Sigmoid colon (tissue), 7 donors: ENCODE results near the gene HTR1D. TPM values are rescaled to one million over a fixed set of nuclear protein-coding genes. Genes with fewer than 3 reads are reported as not detected.

Source experiments
- DNase-seq: peaks from one replicate; pipeline ENCODE4 v3.0.0-alpha.2; 2019
- H3K27ac ChIP-seq, 4 donors: fragments of 200-600 bp; sonication (generic); one replicate each; pipeline ENCODE4 v1.5.1; 2016 to 2019; ENCODE audit warnings: mild to moderate bottlenecking in 1 of 4
- H3K27me3 ChIP-seq, 3 donors: fragments of 200-600 bp; sonication (generic); one replicate each; pipeline ENCODE4 v1.5.1; 2019; ENCODE audit warnings: mild to moderate bottlenecking in 1 of 3
- H3K36me3 ChIP-seq, 4 donors: fragments of 200-600 bp; sonication (generic); one replicate each; pipeline ENCODE4 v1.5.1; 2016 to 2019
- H3K4me1 ChIP-seq, 4 donors: fragments of 200-600 bp; sonication (generic); one replicate each; pipeline ENCODE4 v1.5.1; 2017 to 2019
- H3K4me3 ChIP-seq, 4 donors: fragments of 200-600 bp; sonication (generic); one replicate each; pipeline ENCODE4 v1.5.1; 2017 to 2019; ENCODE audit warnings: mild to moderate bottlenecking in 2 of 4, moderate library complexity in 1 of 4
- H3K9me3 ChIP-seq, 4 donors: fragments of 200-600 bp in 3 of 4; sonication (generic) in 3 of 4; one replicate each; pipeline versions ENCODE4 v1.5.1 to v1.6.1; 2013 to 2019
- CTCF ChIP-seq, 4 experiments: fragments of 450-650 bp in 3 of 4; fragments of 200-600 bp in 1 of 4; IDR thresholded peaks; one replicate each; pipeline ENCODE4 v1.5.1; 2016 to 2019; ENCODE audit warnings: antibody characterized with exemption in 4 of 4, mild to moderate bottlenecking in 3 of 4, moderate library complexity in 2 of 4
- EP300 ChIP-seq, 4 donors: sonication (generic); formaldehyde crosslinking; IDR thresholded peaks; one replicate each; pipeline ENCODE4 v1.6.1; 2017; ENCODE audit warnings: antibody characterized with exemption in 4 of 4
- POLR2A ChIP-seq, 2 donors: fragments of 450-650 bp; IDR thresholded peaks; one replicate each; pipeline ENCODE4 v1.6.1; 2016; ENCODE audit warnings: antibody characterized with exemption in 2 of 2, mild to moderate bottlenecking in 2 of 2, moderate library complexity in 2 of 2
- POLR2AphosphoS5 ChIP-seq, 4 donors: sonication (generic); formaldehyde crosslinking; IDR thresholded peaks; one replicate each; pipeline ENCODE4 v1.6.1; 2017; ENCODE audit warnings: antibody characterized with exemption in 4 of 4
- WGBS, 2 donors: extraction: QIAGEN DNeasy Blood & Tissue Kit; methylation state at CpG; one replicate each; pipeline ENCODE4 v1.1.7; 2013; 5-methylcytosine and 5-hydroxymethylcytosine counted together
- intact Hi-C: fragments of 100-400 bp; cut with DNase I; formaldehyde crosslinking; loops from one replicate; pipeline ENCODE4 v1.15.1; 2023
- polyA plus RNA-seq, 3 donors: library from polyadenylated mRNA; stranded (reverse); fragments of 200-250 nt; gene quantifications; one replicate each; pipeline ENCODE4 v1.2.3, GENCODE V29; 2013
- total RNA-seq, 4 donors: library from RNA; depleted of rRNA; stranded (reverse); fragments of >200 nt; gene quantifications; one replicate each; pipeline ENCODE4 v1.1.0, GENCODE V29; 2016
- donor health status: healthy with polysubstance abuse.
- donor health status: Bipolar disorder and iron deficiency.
- donor health status: healthy.

The HTR1D gene
- total and polyA plus RNA-seq, 7 donors, result 0.13 to 0.46 TPM; not detected in 5

DNA sequence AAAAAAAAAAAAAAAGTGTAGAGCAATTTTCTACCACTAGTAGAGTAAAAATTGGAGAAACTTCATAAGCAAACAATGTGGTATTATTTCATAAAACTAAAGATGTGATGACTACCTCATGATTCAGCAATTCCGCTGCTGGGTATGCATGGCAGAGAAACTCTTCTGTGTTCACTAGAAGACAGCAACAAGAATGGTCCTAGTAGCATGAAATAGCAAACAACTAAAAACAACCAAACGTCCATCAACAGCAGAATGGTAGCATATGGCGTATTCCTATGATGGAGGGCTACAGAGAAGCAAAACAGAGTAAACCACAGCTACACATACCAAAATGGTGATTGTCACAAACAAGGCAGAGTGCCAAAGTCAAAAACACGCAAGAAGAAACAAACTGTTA, 18.9 kb downstream of the HTR1D start:
- no peak for TF ChIP-seq EP300 (IDR thresholded peaks at IDR 0.05)
- TF ChIP-seq POLR2AphosphoS5 (IDR thresholded peaks at IDR 0.05), result no peak
- no peak for TF ChIP-seq POLR2A (IDR thresholded peaks at IDR 0.05)
- TF ChIP-seq CTCF (IDR thresholded peaks at IDR 0.05), result no peak
- 80 to 82% methylated on average over 4 of the region's 4 CpGs for WGBS, 2 donors
- no peak for DNase-seq
- no peaks in the 10 kb centered on the region for H3K4me1 ChIP-seq
- H3K36me3 ChIP-seq, result no peaks in the 10 kb centered on the region
- intact Hi-C loops, result no loop called here
- H3K27me3 ChIP-seq, result no peaks in the 10 kb centered on the region
- no peak overlapping the region for H3K4me3 ChIP-seq
- H3K27ac ChIP-seq, result no peak overlapping the region
- no peaks in the 10 kb centered on the region for H3K9me3 ChIP-seq

DNA sequence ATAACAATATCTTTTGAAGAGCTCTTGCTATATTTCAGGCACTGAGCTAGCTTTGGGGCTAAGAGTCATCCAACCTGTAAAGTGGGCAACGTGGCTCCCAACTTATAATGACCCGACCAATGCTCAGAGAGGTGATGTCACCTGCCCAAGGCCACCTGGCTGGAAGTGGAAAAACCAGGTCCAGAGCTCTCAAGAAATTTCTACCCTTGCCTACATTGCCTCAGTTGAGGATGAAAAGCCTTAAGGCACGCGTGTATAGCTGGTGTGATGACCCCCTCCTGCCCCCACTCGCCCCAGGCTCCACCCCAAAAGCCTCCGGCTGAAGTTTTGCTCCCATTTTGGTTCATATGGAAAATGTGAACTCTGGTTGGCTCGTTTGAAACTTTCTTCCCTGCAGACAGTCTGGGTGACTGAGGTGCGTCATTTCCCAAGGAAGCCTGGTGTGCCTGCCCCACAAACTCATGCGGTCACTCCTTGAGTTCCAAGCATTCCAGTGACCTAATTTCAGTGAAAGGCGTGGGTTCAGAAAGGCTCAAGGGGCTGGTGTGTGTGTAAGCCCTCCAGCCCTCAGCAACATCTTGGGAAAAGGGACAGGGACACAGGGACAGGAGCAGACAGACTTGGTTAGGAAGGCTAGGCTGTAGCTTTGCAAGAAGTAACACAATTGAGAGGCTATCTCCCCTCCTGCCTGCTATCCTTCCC, 20.5 kb downstream of the HTR1D start:
- DNase-seq, result no peak
- intact Hi-C loops, result no loop called here
- Histone ChIP-seq H3K4me3 (no peak overlapping the region), H3K27me3 (no peaks in the 10 kb centered on the region), H3K9me3 (no peaks in the 10 kb centered on the region), H3K4me1 (no peaks in the 10 kb centered on the region), H3K36me3 (no peaks in the 10 kb centered on the region), H3K27ac (no peak overlapping the region)
- WGBS, 2 donors, result 80 to 83% methylated on average over 10 of the region's 10 CpGs
- TF ChIP-seq POLR2A (IDR thresholded peaks at IDR 0.05) (no peak), POLR2AphosphoS5 (IDR thresholded peaks at IDR 0.05) (no peak), EP300 (IDR thresholded peaks at IDR 0.05) (no peak), CTCF (IDR thresholded peaks at IDR 0.05) (no peak)

GRCh38 chr1:23194119-23194984, 22.9 kb downstream of the HTR1D start:
- no peaks in the 10 kb centered on the region for H3K27me3 ChIP-seq
- H3K4me1 ChIP-seq, result no peaks in the 10 kb centered on the region
- no peak overlapping the region for H3K4me3 ChIP-seq
- intact Hi-C loops, result no loop called here
- DNase-seq, result no peak
- TF ChIP-seq POLR2AphosphoS5 (IDR thresholded peaks at IDR 0.05) (no peak), EP300 (IDR thresholded peaks at IDR 0.05) (no peak), POLR2A (IDR thresholded peaks at IDR 0.05) (no peak), CTCF (IDR thresholded peaks at IDR 0.05) (no peak)
- H3K36me3 ChIP-seq, result no peaks in the 10 kb centered on the region
- no peaks in the 10 kb centered on the region for H3K9me3 ChIP-seq
- 71 to 75% methylated on average over 11 of the region's 11 CpGs for WGBS, 2 donors
- no peak overlapping the region for H3K27ac ChIP-seq

DNA sequence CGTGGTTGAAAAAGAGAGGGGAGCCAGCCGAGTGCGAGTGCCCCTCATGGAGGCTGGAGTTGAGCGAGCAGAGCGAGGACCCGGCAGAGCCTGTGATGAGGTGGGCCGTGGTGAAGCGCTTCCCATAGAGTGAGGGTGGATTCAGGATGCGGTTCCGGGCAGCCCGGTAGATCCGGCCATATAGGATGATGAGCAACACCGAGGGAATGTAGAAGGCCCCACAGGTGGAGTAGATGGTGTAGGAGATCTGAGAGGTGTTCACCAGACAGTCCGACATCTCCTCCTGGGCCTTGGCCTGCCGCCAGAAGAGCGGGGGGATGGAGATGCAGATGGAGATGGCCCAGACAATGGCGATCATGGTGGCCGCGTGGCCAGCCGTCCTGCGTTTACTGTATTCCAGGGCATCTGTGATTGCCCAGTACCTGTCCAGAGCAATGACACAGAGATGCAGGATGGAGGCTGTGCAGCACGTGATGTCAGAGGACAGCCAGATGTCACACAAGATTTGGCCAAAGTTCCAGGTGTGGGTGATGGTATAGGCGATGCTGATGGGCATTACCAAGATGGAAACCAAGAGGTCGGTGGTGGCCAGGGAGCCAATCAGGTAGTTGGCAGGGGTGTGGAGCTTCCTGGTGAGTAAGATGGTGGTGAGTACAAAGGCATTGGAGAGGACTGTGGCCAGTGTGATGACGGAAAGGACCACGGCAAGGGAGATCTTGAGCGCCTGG, 23.7 kb downstream of the HTR1D start:
- no peak for DNase-seq
- no peak overlapping the region for H3K27ac ChIP-seq
- no peak overlapping the region for H3K4me3 ChIP-seq
- TF ChIP-seq POLR2AphosphoS5 (IDR thresholded peaks at IDR 0.05) (no peak), POLR2A (IDR thresholded peaks at IDR 0.05) (no peak), EP300 (IDR thresholded peaks at IDR 0.05) (no peak), CTCF (IDR thresholded peaks at IDR 0.05) (no peak)
- no peaks in the 10 kb centered on the region for H3K27me3 ChIP-seq
- intact Hi-C loops, result no loop called here
- WGBS, 2 donors, result 95 to 97% methylated on average over 27 of the region's 27 CpGs
- no peaks in the 10 kb centered on the region for H3K4me1 ChIP-seq
- H3K9me3 ChIP-seq, result no peaks in the 10 kb centered on the region
- H3K36me3 ChIP-seq, result no peaks in the 10 kb centered on the region
